Activated CD8-positive, alpha-beta memory T cell treated with anti-CD3 and anti-CD28 coated beads for 1 hour (primary cell): ENCODE measurements around the gene CDK5RAP3.

Experiments used
- DNase-seq, 2 donors: peaks; one replicate each; pipeline ENCODE4 v3.0.0-alpha.2; 2020; ENCODE audit warnings: low read depth in 1 of 2; ENCODE audit errors: extremely low read depth in 1 of 2

CDK5RAP3 gene

DNA sequence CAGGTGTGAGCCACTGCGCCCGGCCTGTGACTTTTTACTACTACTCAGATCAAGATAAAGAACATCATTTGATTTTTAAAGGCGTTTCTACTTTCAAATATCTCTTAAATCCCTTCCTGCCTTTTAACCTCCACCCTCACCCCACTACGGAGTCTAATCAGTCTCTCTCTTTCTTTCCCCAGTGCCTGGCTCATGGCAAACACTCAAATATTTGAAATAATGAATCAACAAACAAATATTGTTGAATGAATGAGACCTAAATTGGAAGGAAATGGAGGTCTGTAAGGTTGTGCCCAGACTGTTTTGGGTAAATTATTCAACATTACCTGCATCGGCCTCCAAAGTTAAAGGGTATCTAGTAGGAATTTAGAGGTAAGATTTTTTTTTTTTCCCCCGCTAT lies 52.0 kb downstream of the CDK5RAP3 start:
- DNase-seq: no peak

DNA sequence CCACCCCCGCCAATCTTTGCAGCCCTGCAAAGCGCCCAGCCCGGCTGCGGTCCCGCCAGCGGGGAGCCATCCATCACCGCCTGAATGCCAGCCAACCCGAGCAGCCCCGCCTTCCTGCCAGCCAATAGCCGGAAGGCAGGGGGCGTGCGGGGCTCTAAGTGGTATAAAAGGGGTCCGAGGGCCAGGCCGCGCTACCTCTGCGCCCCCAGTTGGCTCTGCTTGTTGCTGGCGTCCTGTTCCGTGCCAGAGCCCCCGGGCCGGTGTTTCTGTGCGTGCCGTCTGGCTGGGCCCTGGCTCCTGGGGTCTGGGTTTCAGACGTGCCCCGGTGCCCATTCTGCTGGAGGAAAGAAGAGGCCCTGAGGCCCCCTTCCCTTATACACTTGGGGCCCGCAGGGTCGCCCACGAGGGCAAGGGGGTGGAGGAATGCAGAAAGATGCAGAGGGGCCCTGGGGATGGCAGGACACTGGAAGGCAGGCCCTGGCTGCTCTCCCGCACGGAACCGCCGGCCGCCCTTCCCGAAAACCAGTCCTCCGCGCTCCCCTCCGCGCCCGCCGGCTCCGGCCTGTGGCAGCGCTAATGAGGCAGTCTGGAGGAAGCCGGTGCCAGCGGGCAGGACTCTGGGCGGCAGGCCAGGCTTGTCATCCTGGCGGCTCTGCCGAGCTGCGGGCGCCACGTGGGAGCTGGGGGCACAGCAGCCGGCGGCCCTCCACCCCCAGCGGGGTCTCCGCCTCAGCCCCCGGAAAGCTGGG lies 52.7 kb downstream of the CDK5RAP3 start:
- peak in 1 of 2 donors; percentile 27 for DNase-seq

DNA sequence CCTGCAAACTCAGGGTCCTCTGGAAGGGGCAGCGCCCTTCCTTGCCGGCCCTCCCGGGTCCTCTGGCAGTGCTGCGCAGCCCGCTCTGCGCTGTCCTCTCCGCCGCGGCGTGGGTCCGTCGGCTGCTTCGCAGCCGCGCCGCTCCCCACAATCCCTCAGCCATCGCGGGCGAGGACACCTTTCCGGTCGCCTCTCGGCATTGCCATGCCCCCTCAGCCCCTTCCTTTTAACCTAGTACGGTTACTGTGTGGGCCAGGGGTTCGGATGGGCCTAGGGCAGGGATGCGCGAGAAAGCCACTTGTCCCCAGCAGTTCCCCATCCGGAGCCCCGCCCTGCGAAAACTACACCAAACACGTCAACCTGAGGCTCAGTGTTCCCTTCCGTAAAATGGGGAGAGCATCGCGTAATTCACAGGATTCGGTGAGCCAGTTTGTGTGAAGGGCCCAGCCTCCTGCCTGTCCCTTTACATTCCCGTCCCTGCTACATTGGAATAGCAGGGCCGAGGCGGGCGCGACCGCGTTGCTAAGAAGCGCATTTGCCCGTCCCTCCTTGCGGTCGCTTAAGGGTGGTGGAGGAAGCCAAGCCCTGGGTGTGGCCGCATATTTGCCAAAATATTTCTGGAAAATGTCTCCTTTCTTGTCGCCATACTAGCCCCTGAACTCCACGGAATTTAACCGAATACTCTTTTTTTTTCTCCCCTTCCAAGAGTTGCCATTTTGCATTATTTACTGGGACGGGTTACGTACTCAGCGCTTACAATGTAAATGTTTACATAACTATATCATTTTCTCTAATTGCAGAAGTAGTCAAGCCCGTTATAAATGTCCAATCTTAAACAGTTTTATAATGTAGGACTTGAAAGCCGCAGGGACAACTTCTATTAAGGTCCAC lies 53.5 kb downstream of the CDK5RAP3 start:
- DNase-seq: peak in 1 of 2 donors; percentile 17

DNA sequence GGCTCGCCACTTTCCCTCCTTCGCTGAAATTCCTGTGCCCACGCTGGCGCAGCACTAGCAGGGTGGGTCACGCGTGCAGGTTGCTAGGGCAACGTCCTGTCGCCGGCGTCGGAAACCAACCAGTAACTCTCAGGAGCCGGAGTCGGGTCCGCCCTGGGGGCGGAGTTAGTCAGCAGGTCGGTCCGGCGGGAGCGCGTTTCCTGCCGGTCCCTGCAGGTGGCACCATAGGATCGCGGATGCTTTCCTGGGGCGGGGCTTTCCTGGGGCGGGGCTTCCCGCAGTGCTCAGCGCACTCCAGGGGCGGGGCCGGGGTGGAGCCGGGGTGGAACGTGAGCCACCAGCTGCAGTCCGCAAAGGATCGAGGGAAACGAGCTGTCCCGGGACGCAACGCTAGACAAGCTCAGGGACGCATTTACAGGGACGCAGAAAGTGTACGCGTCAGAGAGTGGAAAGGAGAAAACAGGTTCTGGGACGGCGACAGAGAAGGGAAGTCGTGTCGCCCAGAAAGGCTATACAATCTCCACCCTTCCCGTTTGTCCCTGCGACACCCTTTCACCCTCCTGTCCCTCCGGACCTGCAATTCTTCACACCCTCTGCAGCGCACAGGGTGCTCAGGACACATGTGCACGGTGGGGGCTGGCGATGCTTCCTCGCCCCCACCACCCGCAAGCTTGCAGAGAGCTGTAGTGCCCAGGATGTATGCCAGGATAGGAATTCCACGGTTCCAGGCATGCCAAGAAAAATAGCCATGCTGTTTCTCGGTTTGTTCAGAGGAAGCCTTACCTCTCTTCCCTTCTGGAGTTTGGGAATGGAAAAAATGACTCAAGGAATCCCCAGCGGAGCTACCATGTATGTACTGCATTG lies 54.4 kb downstream of the CDK5RAP3 start:
- peak; percentile 93 to 96 for DNase-seq

DNA sequence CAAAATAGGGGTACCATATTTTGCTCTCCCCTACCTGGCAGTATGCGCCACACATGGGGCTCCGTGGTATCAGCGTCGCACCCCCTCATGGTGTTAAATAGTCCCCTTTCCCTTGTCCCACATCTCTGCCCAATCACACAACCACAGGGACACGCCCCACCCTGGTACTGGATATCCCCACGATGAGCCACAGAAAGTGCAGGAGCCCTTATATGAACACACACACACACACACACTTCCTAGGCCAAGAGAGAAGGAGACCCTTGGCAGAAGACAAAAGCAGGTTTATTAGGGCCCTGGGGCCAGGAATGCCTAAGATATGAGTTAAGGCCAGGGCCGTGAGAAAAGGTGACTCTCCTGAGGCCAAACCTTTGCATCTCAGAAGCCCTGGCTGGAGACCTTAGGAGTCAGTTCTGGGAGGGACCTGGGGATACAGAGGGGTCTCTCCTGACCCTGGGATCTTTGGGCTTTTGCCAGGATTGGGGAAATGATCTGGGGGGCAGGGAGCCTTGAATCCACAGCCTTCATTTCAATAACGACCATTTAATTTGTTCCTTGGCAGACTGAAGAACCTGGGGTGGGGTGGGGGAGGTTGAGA lies 55.1 kb downstream of the CDK5RAP3 start:
- DNase-seq: no peak

DNA sequence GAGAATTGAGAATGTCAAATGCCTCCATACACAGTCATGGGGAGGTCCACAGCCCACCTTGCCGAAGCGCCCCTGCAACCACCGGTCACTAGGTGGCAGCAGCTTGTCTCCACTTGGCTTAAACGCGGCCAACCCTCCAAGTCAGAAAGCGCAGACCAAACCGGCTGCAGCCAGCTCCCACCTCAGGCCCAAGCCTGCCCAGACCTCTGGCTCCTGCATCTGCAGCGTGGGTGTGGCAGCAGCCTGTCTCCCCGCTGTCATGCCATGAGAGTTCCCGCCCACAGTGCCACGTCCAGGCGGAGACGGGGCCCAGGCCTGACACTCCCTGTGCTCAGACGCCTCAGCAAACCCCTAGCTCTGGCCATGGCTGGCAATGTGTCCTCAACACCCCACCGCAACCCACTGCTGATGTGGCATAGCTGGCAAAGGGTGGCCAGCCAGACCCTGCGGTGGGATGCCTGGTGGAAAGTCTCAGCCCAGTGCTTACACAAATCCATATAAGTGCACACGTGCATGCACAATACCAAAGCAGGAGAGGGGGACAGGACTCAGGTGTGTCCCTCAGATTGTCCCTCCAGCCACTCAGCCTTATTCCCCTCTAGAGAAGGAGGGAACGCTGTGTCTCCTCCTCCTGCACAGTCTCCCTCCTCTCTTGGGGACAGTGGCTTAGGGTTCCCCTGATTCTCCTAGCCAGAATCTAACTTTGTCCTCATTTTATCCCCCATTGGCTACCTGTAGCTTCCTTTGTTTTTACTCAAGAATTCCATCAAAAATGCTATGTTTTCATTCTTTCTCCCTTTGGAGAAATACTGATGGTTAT lies 55.8 kb downstream of the CDK5RAP3 start:
- DNase-seq: peak in 1 of 2 donors; percentile 59

DNA sequence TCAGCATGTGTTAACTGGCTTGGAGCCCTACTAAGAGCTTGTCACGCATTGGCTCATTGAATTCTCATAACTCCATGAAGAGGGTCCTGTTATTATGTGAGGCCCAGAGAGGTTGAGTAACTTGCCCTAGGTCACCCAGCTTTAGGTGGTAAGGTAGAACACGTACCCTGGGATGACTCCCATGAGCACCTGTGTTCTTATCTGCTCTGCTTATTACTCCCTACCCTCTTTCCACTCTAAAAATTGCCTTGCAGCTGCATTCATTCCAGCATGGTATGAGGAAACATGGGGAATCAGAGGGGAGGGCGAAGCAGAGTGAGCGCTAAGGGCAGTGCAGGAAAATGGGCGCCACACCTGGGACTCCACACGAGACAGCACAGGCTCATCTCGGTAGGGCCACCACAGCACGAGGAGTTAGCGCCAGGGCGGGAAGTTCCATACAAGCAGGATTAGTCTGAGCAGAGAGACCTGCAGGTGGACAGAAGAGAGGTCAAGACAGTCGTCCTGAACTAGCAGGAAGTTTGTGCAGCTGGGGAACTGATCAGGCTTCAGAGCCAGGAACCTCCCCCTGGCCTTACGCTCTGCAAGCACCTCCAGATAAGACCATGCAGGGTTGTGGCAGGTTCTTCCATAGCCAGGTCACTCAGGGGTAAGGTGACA lies 56.5 kb downstream of the CDK5RAP3 start:
- no peak for DNase-seq

DNA sequence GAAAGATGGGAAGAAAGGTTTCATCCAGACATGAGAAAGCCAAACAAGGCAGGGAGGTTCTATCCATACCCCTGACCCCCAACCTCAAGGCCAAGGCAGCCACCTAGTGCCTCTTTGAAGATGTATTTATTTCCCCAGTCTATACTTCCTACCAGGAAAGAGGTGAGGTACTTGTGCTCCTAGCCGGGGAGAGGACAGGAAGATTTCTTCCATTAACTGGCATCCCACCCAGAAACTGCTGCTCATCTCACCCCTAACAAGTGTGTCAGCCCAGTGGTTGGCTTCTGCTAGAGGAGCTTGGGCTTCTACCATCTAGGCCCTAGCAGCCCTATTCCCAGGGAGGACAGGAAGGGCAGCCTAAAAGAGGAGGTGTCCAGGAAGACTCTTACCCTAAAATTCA lies 57.8 kb downstream of the CDK5RAP3 start:
- DNase-seq: no peak

DNA sequence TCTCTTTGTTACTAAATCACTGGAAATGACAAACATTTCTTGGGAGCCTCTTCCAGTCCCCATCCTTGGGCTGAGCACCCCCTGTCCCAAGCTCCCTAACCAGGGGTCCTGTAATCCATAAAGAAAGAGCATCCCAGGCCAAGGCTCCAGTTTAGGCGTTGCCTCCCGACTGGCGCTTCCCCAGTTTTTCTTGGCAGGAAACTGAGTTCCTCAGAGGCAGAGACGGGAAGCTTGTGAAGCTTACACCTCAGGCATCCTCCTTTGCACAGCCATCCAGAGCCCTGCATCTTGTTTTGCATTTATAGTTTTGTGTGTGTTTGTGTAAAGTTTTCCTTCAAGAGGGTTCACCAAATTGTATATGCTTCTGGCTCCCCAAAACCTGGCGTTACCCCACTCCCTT lies 59.6 kb downstream of the CDK5RAP3 start:
- no peak for DNase-seq
